ENCODE data around the gene CCDC159.
A peak's percentile ranks its signal among the peaks of the same experiment; 100 is the strongest.
"Not testable (repeated sequence)": the region's sequence is repeated elsewhere in the genome, so short reads cannot be mapped to it uniquely, and the experiment has no call there.

CCDC159 gene

DNA sequence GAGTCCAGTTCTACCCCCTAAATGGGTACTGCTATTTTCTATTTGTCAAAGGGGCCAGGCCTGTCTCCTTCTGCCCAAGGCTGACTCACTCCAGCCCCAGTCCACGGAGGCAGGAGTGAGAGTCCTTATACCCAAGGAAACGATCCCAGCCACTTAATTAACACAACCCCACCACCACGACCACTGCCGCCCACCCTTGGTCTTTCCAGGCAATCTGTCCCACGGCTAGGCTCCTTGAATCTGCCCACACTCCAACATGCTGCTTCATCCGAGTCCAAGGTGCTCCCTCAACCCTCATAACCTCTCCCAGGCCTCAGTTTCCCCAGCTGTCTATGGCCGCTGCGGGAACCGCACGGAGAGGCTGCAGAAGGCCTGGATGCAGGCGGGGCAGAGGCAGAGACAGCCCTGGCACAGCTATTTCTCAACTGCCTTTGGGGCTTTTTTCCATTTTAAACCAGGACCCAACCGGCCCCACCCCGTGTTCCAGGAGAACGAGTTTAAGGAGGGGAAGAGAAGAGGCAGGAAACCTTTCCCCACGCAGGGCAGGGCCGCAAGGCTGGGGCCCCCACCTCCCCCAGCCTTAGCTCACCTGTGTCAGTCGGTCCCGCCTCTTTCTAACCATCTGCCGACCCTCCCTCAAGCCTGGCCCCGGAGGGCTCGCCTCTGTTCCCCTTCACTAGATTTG, 7.6 kb upstream of the CCDC159 start:
- DNase-seq (ENCODE audit: low spot score): no peak

DNA sequence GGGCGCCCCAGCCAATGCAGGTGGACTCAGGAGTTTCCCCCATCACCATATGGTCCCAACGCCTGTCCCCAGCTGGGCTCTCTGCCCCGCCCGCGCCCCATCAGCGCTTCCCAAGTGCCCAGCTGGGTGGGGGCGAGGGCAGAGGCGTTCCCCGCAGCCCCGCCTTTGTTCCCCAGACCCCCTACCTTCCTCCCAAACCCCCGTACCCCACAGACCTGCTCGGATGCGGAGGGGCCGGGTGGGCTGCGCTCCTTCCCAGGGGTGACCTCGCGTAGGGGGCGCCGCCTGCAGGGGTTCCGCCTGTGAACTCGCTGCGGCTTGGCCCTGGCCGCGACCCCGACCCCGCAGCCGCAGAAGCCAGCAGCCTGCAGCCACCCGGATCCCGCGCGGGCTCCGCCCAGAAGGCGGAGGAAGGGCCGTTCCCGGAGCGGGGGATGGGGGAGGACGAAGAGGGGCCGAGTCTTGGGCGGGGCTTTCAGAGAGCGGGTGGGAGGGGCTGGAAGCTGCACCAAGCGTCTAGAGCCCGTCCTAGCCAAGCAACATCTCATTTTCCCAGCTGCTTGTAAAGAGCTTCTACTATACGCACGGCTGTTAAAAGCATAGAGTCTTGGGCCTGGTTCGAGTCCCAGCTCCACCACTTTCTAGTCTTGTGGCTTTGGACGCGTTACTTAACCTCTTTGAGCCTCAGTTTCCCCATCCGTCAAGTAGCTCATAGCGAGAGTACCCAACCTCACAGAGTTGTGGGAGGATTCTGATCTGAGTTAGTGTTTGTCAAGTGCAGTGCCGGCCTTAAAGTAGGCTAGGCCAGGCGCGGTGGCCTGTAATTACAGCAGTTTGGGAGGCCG, 6.8 kb upstream of the CCDC159 start, which contains the start of gene RAB3D:
RAB3D (minus strand) TSS at position 404 of the 845 bp plus-strand sequence. CDS start 2,258 bp downstream, outside the sequence.
- DNase-seq (ENCODE audit: low spot score): peak; percentile 97

DNA sequence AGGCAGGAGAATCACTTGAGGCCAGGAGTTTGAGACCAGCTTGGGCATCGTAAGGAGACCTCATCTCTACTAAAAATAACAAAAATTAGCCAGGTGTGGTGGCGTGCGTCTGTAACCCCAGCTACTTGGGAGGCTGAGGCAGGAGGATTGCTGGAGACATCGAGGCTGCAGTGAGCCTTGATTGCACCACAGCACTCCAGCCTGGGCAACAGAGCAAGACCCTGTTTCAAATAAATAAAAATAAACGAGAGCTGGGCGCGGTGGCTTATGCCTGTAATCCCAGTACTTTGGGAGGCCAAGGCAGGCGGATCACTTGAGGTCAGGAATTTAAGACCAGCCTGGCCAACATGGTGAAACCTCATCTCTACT, 6.2 kb upstream of the CCDC159 start:
- not testable (repeated sequence) for DNase-seq (ENCODE audit: low spot score)

DNA sequence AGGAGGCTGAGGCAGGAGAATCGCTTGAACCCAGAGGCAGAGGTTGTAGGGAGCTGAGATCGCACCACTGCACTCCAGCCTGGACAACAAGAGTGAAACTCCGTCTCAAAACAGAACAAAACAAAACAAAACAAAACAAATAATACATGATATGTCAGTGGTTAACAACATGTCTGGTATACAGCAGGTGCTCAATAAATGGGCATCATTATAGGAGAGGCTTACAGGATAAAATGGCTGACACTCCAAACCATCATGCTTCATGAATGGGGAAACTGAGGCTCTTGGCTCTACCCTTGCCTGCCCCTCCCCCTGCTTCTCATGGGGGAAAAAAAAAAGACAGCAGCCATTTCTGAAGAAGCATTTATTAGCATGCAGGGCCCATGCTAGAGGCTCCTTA, 3.9 kb upstream of the CCDC159 start:
- no peak for DNase-seq (ENCODE audit: low spot score)

DNA sequence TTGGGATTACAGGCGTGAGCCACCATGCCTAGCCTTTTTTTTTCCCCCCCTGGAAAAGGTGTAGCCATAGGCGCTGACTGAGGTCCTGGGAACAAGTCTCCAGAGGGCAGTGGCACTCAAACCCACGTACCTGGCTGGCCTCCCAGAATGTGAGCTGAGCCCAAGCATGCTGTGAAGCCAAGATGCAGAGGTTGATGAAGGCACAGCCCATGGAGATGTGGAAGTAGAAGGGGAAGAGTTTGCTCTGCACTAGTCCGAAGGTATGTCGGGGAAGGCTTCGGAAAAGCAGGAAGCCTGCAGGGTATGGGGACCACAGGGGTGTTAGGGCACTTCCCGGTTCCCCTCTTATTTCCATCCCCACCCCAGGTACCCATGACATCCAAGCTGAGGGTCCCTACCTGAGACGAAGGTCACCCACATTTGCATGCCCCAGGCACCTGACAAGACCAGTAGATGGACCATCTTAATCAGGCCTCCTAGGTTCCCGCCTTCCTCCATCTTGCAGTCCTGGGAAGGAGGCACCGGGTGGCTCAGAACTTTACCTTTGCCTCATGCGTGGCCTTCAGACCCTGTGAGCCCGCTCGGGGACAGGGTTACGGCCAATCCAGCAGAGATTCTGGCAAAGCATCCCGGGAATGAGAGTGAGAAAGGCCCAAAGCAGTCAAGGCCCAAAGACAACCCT, 1.1 kb upstream of the CCDC159 start:
- DNase-seq (ENCODE audit: low spot score): peak; percentile 7

DNA sequence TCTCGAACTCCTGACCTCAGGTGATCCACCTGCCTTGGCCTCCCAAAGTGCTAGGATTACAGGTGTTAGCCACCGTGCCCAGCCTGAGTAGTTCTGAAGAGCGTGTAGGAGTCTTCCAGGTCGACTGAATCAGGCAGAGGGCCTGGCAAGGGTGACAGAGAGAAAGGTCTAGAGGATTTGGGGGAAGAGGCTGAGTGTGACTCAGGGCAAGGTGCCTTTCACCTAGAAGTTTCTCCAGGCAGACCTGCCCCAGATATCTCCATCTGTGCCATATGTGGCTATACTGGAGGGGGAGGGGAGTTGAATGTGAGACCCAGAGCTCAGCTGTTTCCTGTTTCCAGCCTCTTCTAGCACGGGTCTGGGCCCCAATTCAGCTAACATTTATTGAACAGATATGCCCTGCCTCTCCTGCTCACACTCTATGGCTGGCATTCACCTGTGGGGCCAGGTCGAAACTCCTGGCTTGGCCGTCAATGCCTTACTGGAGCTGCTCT, 1.3 kb downstream of the CCDC159 start:
- DNase-seq (ENCODE audit: low spot score): no peak

DNA sequence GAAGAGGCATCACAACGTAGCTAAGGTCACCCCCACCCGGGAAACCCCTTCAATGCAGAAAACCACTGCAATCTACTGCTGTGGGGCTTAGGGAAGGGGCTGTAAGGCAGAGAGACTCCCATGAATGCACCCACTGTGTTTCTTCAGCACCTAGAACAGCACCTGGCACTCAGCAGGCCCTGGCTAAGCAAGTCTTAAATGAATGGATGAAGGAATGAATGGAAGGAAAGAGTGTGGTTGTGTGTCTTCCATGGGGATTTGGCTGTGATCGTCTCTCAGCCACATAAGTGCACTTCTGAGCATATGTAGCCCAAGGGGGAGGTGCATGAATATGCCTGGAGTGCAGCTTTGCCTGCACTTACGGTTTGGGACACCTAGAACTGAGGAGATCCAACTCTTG, 2.9 kb downstream of the CCDC159 start:
- DNase-seq (ENCODE audit: low spot score): no peak

DNA sequence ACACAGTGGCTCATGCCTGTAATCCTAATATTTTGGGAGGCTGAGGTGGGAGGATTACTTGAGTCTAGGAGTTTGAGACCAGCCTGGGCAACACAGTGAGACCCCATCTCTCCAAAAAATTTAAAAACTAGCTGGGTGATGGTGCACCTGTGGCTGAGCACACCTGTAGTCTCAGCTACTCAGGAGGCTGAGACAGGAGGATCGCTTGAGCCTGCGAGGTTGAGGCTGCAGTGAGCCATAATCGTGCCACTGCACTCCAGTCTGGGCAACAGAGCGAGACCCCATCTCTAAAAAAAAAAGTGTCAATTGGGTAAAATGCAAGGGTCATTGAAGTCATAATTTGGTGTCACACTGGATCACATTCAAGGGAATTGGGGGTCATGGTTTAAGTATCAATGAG, 7.8 kb downstream of the CCDC159 start:
- DNase-seq (ENCODE audit: low spot score): not testable (repeated sequence)

DNA sequence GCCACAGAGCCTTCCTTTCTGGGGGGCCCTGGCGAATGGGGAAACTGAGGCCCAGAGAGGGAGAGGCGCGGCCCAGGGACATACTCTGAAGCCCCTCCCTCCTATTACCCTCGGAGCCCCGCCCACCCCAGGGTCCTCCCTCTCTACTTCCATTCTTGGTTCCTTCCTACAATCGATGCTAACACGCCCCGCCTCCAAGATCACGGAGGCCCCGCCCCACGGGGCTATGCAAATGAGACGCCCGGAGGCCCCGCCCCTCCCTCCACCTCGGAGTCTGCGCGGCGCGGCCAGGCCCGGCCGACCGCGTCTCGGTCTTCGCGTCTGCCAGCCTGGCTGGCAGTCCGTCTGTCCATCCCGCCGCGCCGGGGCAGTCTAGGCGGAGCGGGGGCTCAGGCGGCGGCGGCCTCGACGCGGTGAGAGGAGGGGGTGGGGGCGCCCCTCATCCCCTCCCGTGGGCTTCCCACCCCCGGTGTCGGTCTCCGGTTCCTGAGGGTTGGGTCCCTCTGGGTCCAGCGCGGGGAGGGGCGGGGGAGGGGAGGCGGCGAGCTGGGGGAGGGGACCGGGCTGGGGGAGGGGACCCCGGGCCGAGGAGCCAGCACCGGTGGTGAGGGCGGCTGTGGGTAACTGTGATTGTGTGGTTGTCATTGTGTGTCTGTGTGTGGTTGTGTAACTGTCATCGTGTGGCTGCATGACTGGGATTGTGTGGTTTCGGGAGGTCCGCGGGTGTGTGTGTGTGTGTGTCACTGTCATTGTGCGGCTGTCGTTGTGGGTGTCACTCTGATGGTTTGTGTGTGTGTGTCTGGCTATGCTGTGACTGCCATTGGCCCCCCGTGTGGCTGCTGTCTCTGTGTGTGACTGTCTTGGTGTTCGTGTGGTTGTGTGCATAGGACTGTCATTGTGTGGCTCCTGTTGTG, 9.1 kb downstream of the CCDC159 start, which contains the start of gene PLPPR2:
PLPPR2 (plus strand) TSS at position 273 of the 914 bp plus-strand sequence. CDS start 2,242 bp downstream, outside the sequence.
- peak; percentile 98 for DNase-seq (ENCODE audit: low spot score)

DNA sequence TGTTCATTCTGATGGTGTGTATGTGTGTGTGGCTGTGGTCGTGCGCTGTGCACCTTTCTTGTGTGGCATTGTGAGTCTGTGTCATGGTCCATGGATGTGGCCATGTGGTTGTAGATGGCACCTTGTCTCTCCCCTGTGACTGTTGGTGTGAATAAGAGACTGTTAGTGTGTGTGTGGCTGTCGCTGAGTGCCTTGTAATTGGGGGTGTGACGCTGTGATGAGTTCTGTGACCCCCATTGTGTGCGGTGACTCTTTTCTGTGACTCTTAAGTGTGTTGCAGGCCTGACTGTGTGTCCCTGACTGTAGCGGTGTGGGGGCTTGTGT, 9.7 kb downstream of the CCDC159 start:
- DNase-seq (ENCODE audit: low spot score): no peak

DNA sequence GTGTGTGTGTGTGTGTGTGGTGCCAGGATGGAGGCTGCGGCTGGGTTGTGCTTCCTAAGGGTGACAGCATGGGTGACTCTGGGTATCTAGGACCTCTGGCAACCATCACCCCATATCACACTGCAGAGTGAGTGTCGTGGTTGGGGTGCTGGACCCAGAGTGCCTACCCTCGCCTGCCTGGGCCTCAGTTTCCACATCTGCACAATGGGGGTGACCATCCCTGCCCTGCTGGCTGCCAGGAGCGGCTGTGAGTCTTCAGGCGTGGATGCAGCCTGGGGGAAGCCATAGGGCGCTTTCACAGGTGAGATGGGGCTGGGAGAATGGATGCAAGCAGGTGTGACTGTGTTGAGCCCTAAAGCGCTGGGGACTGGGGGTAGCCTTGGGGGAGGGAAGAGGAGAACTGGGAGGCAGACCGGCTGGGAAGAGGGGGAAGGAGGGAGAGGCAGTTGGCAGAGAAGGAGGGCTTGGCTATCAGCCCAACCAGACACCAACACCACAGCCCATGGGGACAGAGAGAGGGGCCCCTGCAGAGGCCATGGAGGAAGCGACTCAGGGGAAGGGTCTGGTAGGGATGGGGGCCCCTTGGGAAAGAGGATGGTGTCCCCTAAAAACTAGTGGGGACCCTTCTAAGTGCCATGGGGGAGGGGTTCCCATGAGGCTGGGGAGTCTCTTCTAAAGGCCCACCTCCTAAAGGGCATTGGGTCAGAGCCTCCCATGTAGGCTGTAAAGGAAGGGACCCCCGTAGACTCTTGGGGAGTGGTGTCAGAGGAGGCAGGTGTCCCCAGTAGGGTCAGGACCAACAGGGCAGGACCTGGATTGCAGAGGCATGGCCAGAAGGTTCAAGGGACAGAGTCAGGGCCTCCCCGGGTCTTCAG, 10.6 kb downstream of the CCDC159 start:
- DNase-seq (ENCODE audit: low spot score): peak; percentile 36

DNA sequence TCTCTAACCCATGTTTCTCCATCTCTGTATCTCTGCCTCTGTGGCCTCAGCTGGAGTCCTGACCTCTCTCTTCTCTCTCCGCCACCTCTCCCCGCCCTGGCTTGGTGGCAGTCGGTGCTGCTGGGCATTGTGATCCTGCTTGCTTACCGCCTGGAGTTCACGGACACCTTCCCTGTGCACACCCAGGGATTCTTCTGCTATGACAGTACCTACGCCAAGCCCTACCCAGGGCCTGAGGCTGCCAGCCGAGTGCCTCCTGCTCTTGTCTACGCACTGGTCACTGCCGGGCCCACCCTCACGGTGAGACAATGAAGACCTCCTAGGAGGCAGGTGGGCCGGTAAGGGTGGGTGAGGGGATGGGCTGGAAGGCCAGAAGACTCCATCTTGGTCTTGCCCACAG, 13.1 kb downstream of the CCDC159 start:
- DNase-seq (ENCODE audit: low spot score): peak; percentile 14

DNA sequence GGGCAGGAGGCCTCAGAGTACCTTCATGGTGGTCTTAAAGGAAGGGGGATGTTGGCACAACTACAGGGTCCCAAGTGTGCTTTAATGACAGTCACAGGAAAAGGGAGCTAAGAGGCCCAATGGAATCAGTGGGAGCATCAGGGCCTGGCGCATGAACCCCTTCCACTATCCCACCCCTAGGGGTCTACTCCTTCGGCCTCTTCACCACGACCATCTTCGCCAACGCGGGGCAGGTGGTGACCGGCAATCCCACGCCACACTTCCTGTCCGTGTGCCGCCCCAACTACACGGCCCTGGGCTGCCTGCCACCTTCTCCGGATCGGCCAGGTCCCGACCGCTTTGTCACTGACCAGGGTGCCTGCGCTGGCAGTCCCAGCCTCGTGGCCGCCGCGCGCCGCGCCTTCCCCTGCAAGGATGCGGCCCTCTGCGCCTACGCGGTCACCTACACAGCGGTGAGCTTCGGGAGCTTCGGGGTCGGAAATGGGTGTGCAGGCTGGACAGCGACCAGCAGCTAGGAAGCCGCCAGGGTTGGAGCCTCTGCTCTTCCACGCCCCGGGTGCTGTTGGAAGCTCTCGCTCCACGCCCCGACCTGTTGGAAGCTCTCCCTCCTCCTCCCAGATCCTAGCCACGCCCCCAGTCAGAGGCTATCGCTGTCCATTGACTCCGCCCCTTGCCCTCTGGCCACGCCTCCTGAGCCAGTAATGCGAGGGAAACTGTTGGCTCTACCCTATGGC, 14.9 kb downstream of the CCDC159 start:
- peak; percentile 33 for DNase-seq (ENCODE audit: low spot score)

DNA sequence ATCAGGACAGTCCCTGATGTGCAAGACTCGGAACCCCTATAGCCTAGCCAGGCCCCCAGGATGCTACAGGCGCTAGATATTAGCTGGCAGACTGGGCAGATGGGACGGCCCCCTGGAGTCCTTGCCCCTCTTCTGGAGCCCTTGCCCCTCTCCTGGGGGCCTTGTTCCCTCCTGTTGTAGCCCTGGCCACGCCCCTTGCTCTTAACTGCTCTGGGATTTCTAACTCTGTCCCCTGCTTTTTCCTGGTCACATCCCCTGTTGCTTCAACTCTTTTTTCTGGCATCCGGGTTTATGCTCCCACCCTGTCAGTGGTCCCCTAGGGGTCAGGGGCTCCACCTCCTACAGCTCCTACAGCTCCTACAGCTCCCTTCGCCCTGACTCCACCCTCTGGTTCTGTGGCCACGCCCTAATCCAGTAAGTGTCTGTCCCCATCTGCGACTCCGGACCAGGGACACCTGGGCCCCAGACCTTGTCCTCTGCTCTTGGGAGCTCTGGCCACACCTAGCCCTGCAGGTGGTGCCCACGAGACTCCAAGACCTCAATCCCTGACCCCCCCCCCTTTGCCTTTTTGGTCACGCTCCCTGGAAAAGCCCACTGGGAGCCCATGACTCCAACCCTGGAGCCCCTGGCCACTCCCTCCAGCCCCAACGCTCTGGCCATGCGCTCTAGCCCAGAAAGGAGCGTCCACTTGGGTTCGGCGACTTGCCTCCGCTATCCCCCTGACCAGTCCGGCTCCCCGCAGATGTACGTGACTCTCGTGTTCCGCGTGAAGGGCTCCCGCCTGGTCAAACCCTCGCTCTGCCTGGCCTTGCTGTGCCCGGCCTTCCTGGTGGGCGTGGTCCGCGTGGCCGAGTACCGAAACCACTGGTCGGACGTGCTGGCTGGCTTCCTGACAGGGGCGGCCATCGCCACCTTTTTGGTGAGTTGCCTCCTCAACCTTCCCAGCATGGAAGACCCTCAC, 15.7 kb downstream of the CCDC159 start:
- DNase-seq (ENCODE audit: low spot score): peak; percentile 22

DNA sequence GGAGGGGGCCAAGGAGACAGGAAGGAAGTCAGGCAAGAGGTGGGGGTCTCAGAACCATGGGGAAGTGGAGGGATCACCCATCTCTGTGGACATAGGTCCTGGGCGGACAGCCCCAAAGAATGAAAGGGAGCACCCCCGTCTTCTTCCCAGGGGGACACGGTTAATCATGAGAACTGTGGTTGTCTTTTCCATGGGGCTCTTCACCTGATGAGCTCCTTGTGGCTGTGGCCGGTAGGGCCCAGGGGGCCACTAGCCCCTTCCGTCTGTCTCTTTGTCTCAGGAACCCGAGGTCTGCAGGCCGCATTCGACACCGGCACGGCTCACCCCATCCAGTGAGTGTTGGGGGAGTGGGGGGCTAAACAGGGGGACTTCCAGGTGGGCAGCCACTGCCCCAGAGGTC, 17.6 kb downstream of the CCDC159 start:
- DNase-seq (ENCODE audit: low spot score): no peak

DNA sequence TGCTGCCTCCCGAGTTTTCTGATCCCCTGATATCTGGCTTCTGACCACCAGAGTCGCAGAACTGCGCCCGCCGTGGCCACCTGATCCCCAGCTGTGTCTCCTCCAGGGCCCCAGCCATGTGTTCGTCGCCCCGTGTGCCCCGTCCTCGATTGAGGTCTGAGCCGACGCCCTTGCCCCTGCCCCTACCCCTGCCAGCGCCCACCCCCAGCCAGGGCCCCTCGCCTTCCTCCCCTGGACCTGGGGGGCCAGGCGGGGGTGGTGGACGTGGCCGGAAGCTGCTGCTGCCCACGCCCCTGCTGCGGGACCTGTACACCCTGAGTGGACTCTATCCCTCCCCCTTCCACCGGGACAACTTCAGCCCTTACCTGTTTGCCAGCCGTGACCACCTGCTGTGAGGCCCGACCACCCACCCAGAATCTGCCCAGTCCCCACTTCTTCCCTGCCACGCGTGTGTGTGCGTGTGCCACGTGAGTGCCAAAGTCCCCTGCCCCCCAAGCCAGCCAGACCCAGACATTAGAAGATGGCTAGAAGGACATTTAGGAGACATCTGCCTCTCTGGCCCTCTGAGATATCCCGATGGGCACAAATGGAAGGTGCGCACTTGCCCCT, 18.1 kb downstream of the CCDC159 start:
- no peak for DNase-seq (ENCODE audit: low spot score)

DNA sequence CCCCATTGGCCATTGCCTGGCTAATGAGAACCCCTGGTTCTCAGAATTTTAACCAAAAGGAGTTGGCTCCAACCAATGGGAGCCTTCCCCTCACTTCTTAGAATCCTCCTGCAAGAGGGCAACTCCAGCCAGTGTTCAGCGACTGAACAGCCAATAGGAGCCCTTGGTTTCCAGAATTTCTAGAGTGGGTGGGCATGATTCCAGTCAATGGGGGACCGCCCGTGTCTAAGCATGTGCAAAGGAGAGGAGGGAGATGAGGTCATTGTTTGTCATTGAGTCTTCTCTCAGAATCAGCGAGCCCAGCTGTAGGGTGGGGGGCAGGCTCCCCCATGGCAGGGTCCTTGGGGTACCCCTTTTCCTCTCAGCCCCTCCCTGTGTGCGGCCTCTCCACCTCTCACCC, 18.6 kb downstream of the CCDC159 start:
- no peak for DNase-seq (ENCODE audit: low spot score)

DNA sequence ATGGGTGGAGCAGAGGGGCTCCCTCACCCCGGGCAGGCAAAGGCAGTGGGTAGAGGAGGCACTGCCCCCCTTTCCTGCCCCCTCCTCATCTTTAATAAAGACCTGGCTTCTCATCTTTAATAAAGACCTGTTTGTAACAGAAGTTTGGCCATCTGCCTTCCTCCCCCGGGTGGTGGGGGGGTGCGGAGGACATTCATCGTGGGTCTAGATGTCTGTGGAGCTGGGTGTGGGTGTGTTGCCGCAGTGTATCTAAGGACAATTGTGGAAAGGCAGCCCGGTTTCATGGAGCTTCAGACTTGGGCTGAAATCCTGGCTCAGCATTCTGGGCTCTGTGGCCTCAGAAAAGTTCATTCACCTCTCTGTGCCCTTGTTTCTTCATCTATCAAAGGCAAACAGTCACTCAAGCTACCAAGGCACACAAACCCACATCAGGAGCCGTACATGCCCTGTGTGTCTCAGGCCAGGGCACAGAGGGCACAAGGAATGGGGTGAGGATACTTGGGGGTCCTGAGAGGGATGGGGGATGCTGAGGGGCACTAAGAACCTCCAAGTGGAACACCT, 19.3 kb downstream of the CCDC159 start:
- no peak for DNase-seq (ENCODE audit: low spot score)
